Natural killer cell (primary cell): ENCODE measurements around the gene AOC2. TPM values are rescaled to one million over a fixed set of nuclear protein-coding genes. Genes with fewer than 3 reads are reported as not detected.
A peak's percentile ranks its signal among the peaks of the same experiment; 100 is the strongest.

Experiments
- ATAC-seq, 3 donors: fragments of 150-1000 bp in 2 of 3; fragments of 200-7000 bp in 1 of 3; cut with Tn5 transposase; 1 replicate in 1 of 3; 2 replicates in 2 of 3; pipeline ENCODE4 v1.10.0; 2021; ENCODE audit warnings: mild to moderate bottlenecking in 2 of 3, moderate library complexity in 2 of 3
- DNase-seq, 2 donors: peaks; one replicate each; pipeline versions ENCODE4 v3.0.0 to v3.0.0-alpha.2; 2013 to 2021; ENCODE audit warnings: mixed read lengths in 1 of 2
- H3K27ac ChIP-seq: one replicate; pipeline ENCODE4 v1.5.1; 2013; ENCODE audit warnings: mild to moderate bottlenecking, low read length
- H3K27me3 ChIP-seq: one replicate; pipeline ENCODE4 v1.6.1; 2013; ENCODE audit warnings: low read length; ENCODE audit not compliant: control insufficient read depth, insufficient read depth
- H3K36me3 ChIP-seq: one replicate; pipeline ENCODE4 v1.6.1; 2013; ENCODE audit warnings: low read length; ENCODE audit not compliant: control insufficient read depth, insufficient read depth
- H3K4me1 ChIP-seq: one replicate; pipeline ENCODE4 v1.6.1; 2013; ENCODE audit warnings: low read length; ENCODE audit not compliant: control insufficient read depth, insufficient read depth
- H3K4me3 ChIP-seq: one replicate; pipeline ENCODE4 v1.5.1; 2013; ENCODE audit warnings: low read length
- H3K9me3 ChIP-seq: one replicate; pipeline ENCODE4 v1.6.1; 2013; ENCODE audit warnings: low read length; ENCODE audit not compliant: control insufficient read depth, insufficient read depth
- H3K27ac Mint-ChIP-seq, 2 donors: one replicate each; pipeline ENCODE4 v1.8.0; 2022; ENCODE audit warnings: mild to moderate bottlenecking in 2 of 2, mixed read lengths in 2 of 2, moderate library complexity in 1 of 2
- H3K27me3 Mint-ChIP-seq, 2 donors: one replicate each; pipeline ENCODE4 v1.8.0; 2022; ENCODE audit warnings: low read depth in 2 of 2, mixed read lengths in 2 of 2
- H3K36me3 Mint-ChIP-seq: one replicate; pipeline ENCODE4 v1.8.0; 2022; ENCODE audit warnings: mixed read lengths
- H3K4me1 Mint-ChIP-seq, 2 donors: one replicate each; pipeline ENCODE4 v1.8.0; 2022; ENCODE audit warnings: mixed read lengths in 2 of 2
- H3K4me3 Mint-ChIP-seq: one replicate; pipeline ENCODE4 v1.8.0; 2022; ENCODE audit warnings: mild to moderate bottlenecking, moderate library complexity, mixed read lengths
- H3K9me3 Mint-ChIP-seq, 2 donors: one replicate each; pipeline ENCODE4 v1.8.0; 2022; ENCODE audit warnings: mixed read lengths in 2 of 2
- CTCF ChIP-seq: fragments of 200-600 bp; IDR thresholded peaks from one replicate; pipeline ENCODE4 v1.8.0; 2022; ENCODE audit warnings: antibody characterized with exemption
- WGBS: methylation state at CpG from one replicate; pipeline ENCODE4 v1.1.7; 2013; ENCODE audit warnings: missing lambda C conversion rate; ENCODE audit not compliant: insufficient coverage; 5-methylcytosine and 5-hydroxymethylcytosine counted together
- intact Hi-C: fragments of 100-400 bp; cut with micrococcal nuclease; formaldehyde crosslinking; loops from one replicate; pipeline ENCODE4 v1.14.2; 2022
- total RNA-seq, 4 donors: library from RNA; stranded (reverse); fragments of 120-200 nt in 1 of 4; gene quantifications; one replicate each; pipeline versions ENCODE4 v1.2.3 to v1.2.4, GENCODE V29; 2013 to 2022

Gene AOC2
- total RNA-seq, 3 donors from 2014 or later (not counting 1 experiment from before 2014, with no cell fraction given), result 3.0 to 3.9 (median 3.5) TPM

- H3K4me3 ChIP-seq, result no peak overlapping the region
- H3K36me3 Mint-ChIP-seq, result no peaks in the 10 kb centered on the region
- H3K4me1 ChIP-seq, result peaks cover 19% of the 10 kb centered on the region
- no peaks in the 10 kb centered on the region for H3K27me3 ChIP-seq
- H3K27me3 Mint-ChIP-seq, result peaks cover 0 to 3% of the 10 kb centered on the region in 2 donors
- no peak for ATAC-seq
- H3K27ac Mint-ChIP-seq, result no peak overlapping the region
- H3K27ac ChIP-seq, result no peak overlapping the region
- H3K9me3 Mint-ChIP-seq, result no peaks in the 10 kb centered on the region
- DNase-seq, result no peak
- no peak overlapping the region for H3K4me3 Mint-ChIP-seq
- TF ChIP-seq CTCF, result no peak
- H3K9me3 ChIP-seq, result no peaks in the 10 kb centered on the region
- H3K4me1 Mint-ChIP-seq, result peaks cover 18 to 37% of the 10 kb centered on the region in 2 donors
- no peaks in the 10 kb centered on the region for H3K36me3 ChIP-seq
- intact Hi-C loops, result no loop called here
- WGBS, result 98% methylated on average over 18 of the region's 18 CpGs
Observed at GRCh38 chr17:42796066-42796758, 48.2 kb upstream of the AOC2 start.

- peak overlapping the region; percentile 79 for H3K4me3 ChIP-seq
- Mint-ChIP-seq H3K4me1 (peaks cover 18 to 37% of the 10 kb centered on the region in 2 donors), H3K4me3 (peak overlapping the region; percentile 99), H3K9me3 (no peaks in the 10 kb centered on the region), H3K27ac (no peak overlapping the region), H3K27me3 (peaks cover 0 to 3% of the 10 kb centered on the region in 2 donors), H3K36me3 (no peaks in the 10 kb centered on the region)
- no peaks in the 10 kb centered on the region for H3K9me3 ChIP-seq
- no peaks in the 10 kb centered on the region for H3K27me3 ChIP-seq
- H3K36me3 ChIP-seq, result no peaks in the 10 kb centered on the region
- intact Hi-C loops, result no loop called here
- no peak overlapping the region for H3K27ac ChIP-seq
- peaks cover 19% of the 10 kb centered on the region for H3K4me1 ChIP-seq
- TF ChIP-seq CTCF, result no peak
- ATAC-seq, result no peak
- WGBS, result 94% methylated on average over 10 of the region's 10 CpGs
- DNase-seq, result no peak
Observed at GRCh38 chr17:42797067-42798007, 47.0 kb upstream of the AOC2 start.

GRCh38 chr17:42798011-42798382 is 46.4 kb upstream of the AOC2 start:
- peak overlapping the region; percentile 85 to 90 for H3K27ac Mint-ChIP-seq
- H3K36me3 Mint-ChIP-seq, result no peaks in the 10 kb centered on the region
- peaks cover 19% of the 10 kb centered on the region for H3K4me1 ChIP-seq
- intact Hi-C loops, result no loop called here
- H3K9me3 Mint-ChIP-seq, result no peaks in the 10 kb centered on the region
- H3K36me3 ChIP-seq, result no peaks in the 10 kb centered on the region
- peaks cover 0 to 3% of the 10 kb centered on the region in 2 donors for H3K27me3 Mint-ChIP-seq
- H3K4me3 Mint-ChIP-seq, result peak overlapping the region; percentile 99
- H3K27me3 ChIP-seq, result no peaks in the 10 kb centered on the region
- peak overlapping the region; percentile 79 for H3K4me3 ChIP-seq
- DNase-seq (no peak), ATAC-seq (no peak)
- 32% methylated on average over 10 of the region's 10 CpGs for WGBS
- no peak for TF ChIP-seq CTCF
- no peaks in the 10 kb centered on the region for H3K9me3 ChIP-seq
- H3K27ac ChIP-seq, result no peak overlapping the region
- H3K4me1 Mint-ChIP-seq, result peaks cover 18 to 37% of the 10 kb centered on the region in 2 donors
